Caco-2 (cell line): ENCODE measurements around the gene STAT4. TPM values are rescaled to one million over a fixed set of nuclear protein-coding genes. Genes with fewer than 3 reads are reported as not detected.

Source experiments
- BruUV-seq: library from RNA; stranded (reverse); fragments of 400-500 nt; replicated peaks from 2 replicates; lab custom pipeline; 2021; lab: Mats Ljungman, UMichigan
- CTCF ChIA-PET: fragments of 300-600 bp; sonication (Branson Sonifier 250); formaldehyde crosslinking; loops from one replicate; lab custom pipeline; 2022; ENCODE audit warnings: antibody characterized with exemption; lab: Charles Lee
- POLR2A ChIA-PET: fragments of 300-600 bp; sonication (Branson Sonifier 250); formaldehyde crosslinking; loops from one replicate; lab custom pipeline; 2022; ENCODE audit warnings: antibody characterized with exemption; lab: Charles Lee
- DNase-seq, 2 experiments: peaks; one replicate each; pipeline versions ENCODE4 v3.0.0 to v3.0.0-alpha.2; 2020 to 2022
- H3K27me3 ChIP-seq: replicated peaks from 2 replicates; pipeline ENCODE4 v1.6.0; 2011; ENCODE audit warnings: low read length; ENCODE audit not compliant: control insufficient read depth, insufficient read depth
- H3K36me3 ChIP-seq: 2 replicates; pipeline ENCODE4 v1.5.1; 2011; ENCODE audit warnings: low read length; ENCODE audit not compliant: control insufficient read depth, insufficient read depth
- H3K4me1 ChIP-seq: fragments of 250-450 bp; sonication (Bioruptor Pico); 2 replicates; pipeline ENCODE4 v1.5.1; 2020; ENCODE audit warnings: mild to moderate bottlenecking
- H3K4me3 ChIP-seq: 2 replicates; pipeline ENCODE4 v1.5.1; 2011; ENCODE audit warnings: low read depth, mild to moderate bottlenecking, control low read depth, low read length
- H3K9me3 ChIP-seq: fragments of 250-450 bp; sonication (Bioruptor Pico); 2 replicates; pipeline ENCODE4 v1.5.1; 2020; ENCODE audit warnings: mild to moderate bottlenecking, moderate library complexity
- H3K27ac Mint-ChIP-seq: one replicate; pipeline ENCODE4 v1.8.0; 2022; ENCODE audit warnings: mixed read lengths; ENCODE audit not compliant: unreplicated experiment
- H3K27me3 Mint-ChIP-seq: one replicate; pipeline ENCODE4 v1.8.0; 2022; ENCODE audit warnings: mixed read lengths; ENCODE audit not compliant: insufficient read depth, unreplicated experiment
- H3K36me3 Mint-ChIP-seq: one replicate; pipeline ENCODE4 v1.8.0; 2022; ENCODE audit warnings: mild to moderate bottlenecking, mixed read lengths; ENCODE audit not compliant: insufficient read depth, unreplicated experiment
- H3K4me1 Mint-ChIP-seq: one replicate; pipeline ENCODE4 v1.8.0; 2022; ENCODE audit warnings: low read depth, mixed read lengths; ENCODE audit not compliant: unreplicated experiment
- H3K4me3 Mint-ChIP-seq: one replicate; pipeline ENCODE4 v1.8.0; 2022; ENCODE audit warnings: mild to moderate bottlenecking, moderate library complexity, mixed read lengths; ENCODE audit not compliant: unreplicated experiment
- H3K9me3 Mint-ChIP-seq: one replicate; pipeline ENCODE4 v1.8.0; 2022; ENCODE audit warnings: mixed read lengths; ENCODE audit not compliant: unreplicated experiment
- intact Hi-C: fragments of 100-400 bp; cut with micrococcal nuclease; formaldehyde crosslinking; loops from one replicate; pipeline ENCODE4 v1.10.0; 2022; ENCODE audit not compliant: unreplicated experiment
- total RNA-seq: library from RNA; stranded (reverse); gene quantifications from 2 replicates; pipeline ENCODE4 v1.2.3, GENCODE V29; 2022
- TF ChIP-seq, protein P1 (sequence below), 2 experiments: fragments of 200-600 bp in 1 of 2; IDR thresholded peaks; 1 replicate in 1 of 2; 2 replicates in 1 of 2; pipeline versions ENCODE4 v1.5.1 to v1.8.0; 2011 to 2022; ENCODE audit warnings: antibody characterized with exemption in 1 of 2, control low read depth in 1 of 2, inconsistent platforms in 1 of 2, low read depth in 1 of 2, low read length in 1 of 2, mild to moderate bottlenecking in 1 of 2, moderate library complexity in 1 of 2; ENCODE audit not compliant: insufficient read depth in 1 of 2, severe bottlenecking in 1 of 2, unreplicated experiment in 1 of 2

Gene STAT4
- total RNA-seq, 1 experiment from 2014 or later = 0.48 TPM

DNA sequence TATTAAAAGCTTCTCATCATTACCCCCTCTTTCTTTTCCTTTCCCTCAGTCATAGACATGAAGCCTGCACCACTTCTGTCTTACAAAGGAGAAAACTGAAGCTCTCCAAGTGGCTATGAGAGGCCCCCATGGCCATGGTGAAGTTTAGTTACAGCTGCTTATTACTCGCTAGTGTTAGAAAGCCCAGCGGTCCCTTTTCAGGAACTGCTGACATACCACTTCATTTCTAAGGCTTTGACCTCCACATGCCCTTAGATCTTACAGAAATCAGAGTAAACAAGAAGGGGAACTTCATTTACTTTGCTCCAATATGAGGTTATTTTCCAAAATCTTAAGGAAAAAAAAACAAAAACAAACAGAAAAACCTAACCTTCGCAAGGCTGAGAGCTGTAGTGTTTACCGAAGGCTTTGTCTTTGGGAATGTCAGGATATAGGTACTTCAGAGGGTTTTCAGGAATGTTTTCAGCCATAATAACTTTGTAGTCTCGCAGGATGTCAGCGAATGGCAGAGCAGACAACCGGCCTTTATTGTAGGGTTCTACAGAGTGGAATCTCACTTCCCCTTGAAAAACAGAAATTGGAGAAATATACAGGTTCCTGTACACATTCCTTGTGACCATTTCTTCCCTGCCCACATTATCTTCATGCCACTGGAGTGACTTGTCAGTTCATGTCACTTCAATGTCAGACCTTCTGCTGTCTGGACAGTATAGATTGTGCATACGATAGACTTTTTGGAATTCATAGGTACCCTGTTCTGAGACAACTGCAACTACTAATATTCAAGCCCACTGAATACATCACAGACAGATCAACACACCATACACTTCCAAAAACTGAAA is 118.0 kb downstream of the STAT4 start:
- no peaks in the 10 kb centered on the region for H3K27me3 ChIP-seq
- DNase-seq = no peak
- TF ChIP-seq, protein P1, sequence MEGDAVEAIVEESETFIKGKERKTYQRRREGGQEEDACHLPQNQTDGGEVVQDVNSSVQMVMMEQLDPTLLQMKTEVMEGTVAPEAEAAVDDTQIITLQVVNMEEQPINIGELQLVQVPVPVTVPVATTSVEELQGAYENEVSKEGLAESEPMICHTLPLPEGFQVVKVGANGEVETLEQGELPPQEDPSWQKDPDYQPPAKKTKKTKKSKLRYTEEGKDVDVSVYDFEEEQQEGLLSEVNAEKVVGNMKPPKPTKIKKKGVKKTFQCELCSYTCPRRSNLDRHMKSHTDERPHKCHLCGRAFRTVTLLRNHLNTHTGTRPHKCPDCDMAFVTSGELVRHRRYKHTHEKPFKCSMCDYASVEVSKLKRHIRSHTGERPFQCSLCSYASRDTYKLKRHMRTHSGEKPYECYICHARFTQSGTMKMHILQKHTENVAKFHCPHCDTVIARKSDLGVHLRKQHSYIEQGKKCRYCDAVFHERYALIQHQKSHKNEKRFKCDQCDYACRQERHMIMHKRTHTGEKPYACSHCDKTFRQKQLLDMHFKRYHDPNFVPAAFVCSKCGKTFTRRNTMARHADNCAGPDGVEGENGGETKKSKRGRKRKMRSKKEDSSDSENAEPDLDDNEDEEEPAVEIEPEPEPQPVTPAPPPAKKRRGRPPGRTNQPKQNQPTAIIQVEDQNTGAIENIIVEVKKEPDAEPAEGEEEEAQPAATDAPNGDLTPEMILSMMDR (IDR thresholded peaks at IDR 0.05; ENCODE audit: insufficient read depth in 1 of 2, low read depth in 1 of 2, low read length in 1 of 2, severe bottlenecking in 1 of 2, unreplicated experiment in 1 of 2) = no peak
- H3K9me3 ChIP-seq = no peaks in the 10 kb centered on the region
- H3K4me3 ChIP-seq = no peak overlapping the region
- peaks cover 43% of the 10 kb centered on the region for H3K4me1 ChIP-seq
- intact Hi-C loops = loop anchor here (1.0 kb wide), 1 partner anchor 224 kb away; no protein-coding TSS in a partner anchor
- no peaks in the 10 kb centered on the region for H3K27me3 Mint-ChIP-seq
- H3K27ac Mint-ChIP-seq = no peak overlapping the region
- no peaks in the 10 kb centered on the region for H3K9me3 Mint-ChIP-seq
- H3K36me3 Mint-ChIP-seq = no peaks in the 10 kb centered on the region
- H3K4me3 Mint-ChIP-seq = peak overlapping the region; percentile 39
- CTCF ChIA-PET = interaction anchor here (0.6 kb wide), 1 partner anchor 22 kb away, joined by 3 read pairs; no protein-coding TSS in a partner anchor
- BruUV-seq = no TSS peak
- POLR2A ChIA-PET = no interaction called here
- H3K4me1 Mint-ChIP-seq = peaks cover 39% of the 10 kb centered on the region
- no peaks in the 10 kb centered on the region for H3K36me3 ChIP-seq

DNA sequence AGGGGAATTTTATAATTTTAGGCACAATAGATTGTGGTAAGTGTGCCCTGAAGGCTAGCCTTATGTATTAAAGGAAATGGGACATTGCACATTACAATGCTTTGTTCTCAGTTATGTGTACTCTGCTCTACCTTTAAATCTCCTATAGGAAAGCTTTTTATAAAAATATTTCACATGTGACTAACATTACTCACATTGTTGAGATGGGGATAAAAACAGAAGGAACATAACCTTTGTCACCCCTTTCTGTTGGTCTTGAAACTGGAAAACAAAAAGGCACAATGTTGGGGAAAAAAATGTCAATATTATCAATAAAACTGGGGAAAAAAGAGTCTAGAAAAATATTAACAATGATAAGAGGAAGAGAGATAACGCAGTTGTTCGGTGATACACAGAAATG is 119.5 kb downstream of the STAT4 start:
- peak overlapping the region; percentile 43 for H3K4me3 Mint-ChIP-seq
- Histone ChIP-seq H3K27me3 (no peaks in the 10 kb centered on the region), H3K36me3 (no peaks in the 10 kb centered on the region), H3K9me3 (no peaks in the 10 kb centered on the region), H3K4me1 (peaks cover 43% of the 10 kb centered on the region), H3K4me3 (no peak overlapping the region)
- no peaks in the 10 kb centered on the region for H3K36me3 Mint-ChIP-seq
- intact Hi-C loops = no loop called here
- H3K27ac Mint-ChIP-seq = peak overlapping the region; percentile 34
- DNase-seq = no peak
- H3K9me3 Mint-ChIP-seq = no peaks in the 10 kb centered on the region
- CTCF ChIA-PET = interaction anchor here (0.8 kb wide), 1 partner anchor 19 kb away, joined by 3 read pairs; no protein-coding TSS in a partner anchor
- H3K27me3 Mint-ChIP-seq = no peaks in the 10 kb centered on the region
- BruUV-seq = no TSS peak
- POLR2A ChIA-PET = no interaction called here
- TF ChIP-seq, protein P1 (IDR thresholded peaks at IDR 0.05; ENCODE audit: insufficient read depth in 1 of 2, low read depth in 1 of 2, low read length in 1 of 2, severe bottlenecking in 1 of 2, unreplicated experiment in 1 of 2) = no peak
- H3K4me1 Mint-ChIP-seq = peaks cover 40% of the 10 kb centered on the region

DNA sequence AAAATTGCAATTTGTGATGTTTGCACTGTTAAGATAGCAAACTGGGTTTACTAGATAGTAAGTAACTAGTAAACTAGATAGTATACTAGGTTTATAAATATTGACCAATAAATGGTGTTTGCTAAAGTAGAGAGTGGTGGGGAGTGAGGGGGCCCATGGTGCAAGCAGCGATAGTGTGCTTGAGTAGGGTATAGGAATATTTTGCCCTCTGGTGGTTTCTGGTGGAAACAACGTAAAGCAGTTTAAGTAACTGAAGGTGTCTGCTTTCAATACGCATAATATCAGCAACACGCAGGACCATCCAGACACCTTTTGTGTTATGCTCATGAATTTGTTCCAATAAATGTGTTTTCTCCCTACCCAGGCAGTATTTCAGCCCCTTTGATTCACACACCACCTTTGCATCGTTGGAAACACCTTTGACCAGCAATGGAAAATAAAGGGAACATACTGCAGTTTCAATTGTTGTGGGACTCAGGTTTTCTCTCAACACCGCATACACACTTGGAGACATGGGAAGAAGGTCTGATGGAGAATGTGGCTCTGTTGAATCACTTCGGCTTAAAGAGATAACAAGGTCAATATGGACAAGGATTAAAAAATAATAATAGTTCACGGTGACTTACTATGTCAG is 120.2 kb downstream of the STAT4 start:
- peaks cover 43% of the 10 kb centered on the region for H3K4me1 ChIP-seq
- peak; percentile 56 to 64 for DNase-seq
- TF ChIP-seq, protein P1 (IDR thresholded peaks at IDR 0.05; ENCODE audit: insufficient read depth in 1 of 2, low read depth in 1 of 2, low read length in 1 of 2, severe bottlenecking in 1 of 2, unreplicated experiment in 1 of 2) = peak; percentile 63 to 75
- H3K36me3 Mint-ChIP-seq = no peaks in the 10 kb centered on the region
- H3K36me3 ChIP-seq = no peaks in the 10 kb centered on the region
- no peaks in the 10 kb centered on the region for H3K27me3 Mint-ChIP-seq
- peak overlapping the region; percentile 43 for H3K4me3 Mint-ChIP-seq
- H3K4me3 ChIP-seq = no peak overlapping the region
- intact Hi-C loops = loop anchor here (1.0 kb wide), 4 partner anchors 9 to 249 kb away; partner anchors contain the start of gene STAT1
- CTCF ChIA-PET = interaction anchor here (0.8 kb wide), 1 partner anchor 20 kb away, joined by 3 read pairs; no protein-coding TSS in a partner anchor
- BruUV-seq = no TSS peak
- POLR2A ChIA-PET = no interaction called here
- peak overlapping the region; percentile 34 for H3K27ac Mint-ChIP-seq
- H3K9me3 ChIP-seq = no peaks in the 10 kb centered on the region
- no peaks in the 10 kb centered on the region for H3K27me3 ChIP-seq
- H3K4me1 Mint-ChIP-seq = peaks cover 45% of the 10 kb centered on the region
- no peaks in the 10 kb centered on the region for H3K9me3 Mint-ChIP-seq
